H9 (cell line): ENCODE data around the gene PRKCA. TPM values are rescaled to one million over a fixed set of nuclear protein-coding genes. Genes with fewer than 3 reads are reported as not detected.

Source experiments
- DNase-seq: peaks from one replicate; pipeline ENCODE4 v3.0.0-alpha.2; 2017
- H2AFZ ChIP-seq: one replicate; pipeline ENCODE4 v1.6.1; 2013; ENCODE audit warnings: mild to moderate bottlenecking, low read length, control low read depth, moderate library complexity
- H2AK5ac ChIP-seq: 2 replicates; pipeline ENCODE4 v1.6.1; 2013; ENCODE audit warnings: low read length, control low read depth, mixed read lengths; ENCODE audit not compliant: insufficient read length
- H2BK120ac ChIP-seq: one replicate; pipeline ENCODE4 v1.6.1; 2013; ENCODE audit warnings: low read depth, mild to moderate bottlenecking, low read length, control low read depth, inconsistent platforms; ENCODE audit not compliant: poor library complexity, severe bottlenecking
- H2BK12ac ChIP-seq: 2 replicates; pipeline ENCODE4 v1.6.1; 2013; ENCODE audit warnings: low read length, control low read depth, mixed read lengths, low read depth; ENCODE audit not compliant: insufficient read length
- H2BK15ac ChIP-seq: 2 replicates; pipeline ENCODE4 v1.6.1; 2013; ENCODE audit warnings: low read depth, low read length, control low read depth
- H2BK20ac ChIP-seq: one replicate; pipeline ENCODE4 v1.6.1; 2013; ENCODE audit warnings: low read depth, mild to moderate bottlenecking, low read length, control low read depth, inconsistent platforms; ENCODE audit not compliant: poor library complexity, severe bottlenecking
- H2BK5ac ChIP-seq: 2 replicates; pipeline ENCODE4 v1.6.1; 2013; ENCODE audit warnings: low read length, control low read depth, mixed read lengths; ENCODE audit not compliant: insufficient read length
- H3K14ac ChIP-seq: 2 replicates; pipeline ENCODE4 v1.6.1; 2013; ENCODE audit warnings: low read length, control low read depth; ENCODE audit not compliant: insufficient read depth
- H3K18ac ChIP-seq: 2 replicates; pipeline ENCODE4 v1.6.1; 2013; ENCODE audit warnings: low read depth, mild to moderate bottlenecking, mixed read lengths, low read length, control low read depth; ENCODE audit not compliant: insufficient read length
- H3K23ac ChIP-seq: 2 replicates; pipeline ENCODE4 v1.6.1; 2013; ENCODE audit warnings: low read length, control low read depth, mixed read lengths, low read depth; ENCODE audit not compliant: insufficient read length
- H3K23me2 ChIP-seq: 2 replicates; pipeline ENCODE4 v1.6.1; 2013; ENCODE audit warnings: low read depth, mild to moderate bottlenecking, mixed read lengths, low read length, control low read depth; ENCODE audit not compliant: insufficient read length, poor library complexity, severe bottlenecking
- H3K27ac ChIP-seq: 2 replicates; pipeline ENCODE4 v1.5.1; 2013; ENCODE audit warnings: low read length, control low read depth, mixed read lengths, low read depth; ENCODE audit not compliant: insufficient read length
- H3K27me3 ChIP-seq: 2 replicates; pipeline ENCODE4 v1.6.1; 2013; ENCODE audit warnings: low read length, control low read depth, inconsistent platforms; ENCODE audit not compliant: insufficient read depth
- H3K4ac ChIP-seq: 2 replicates; pipeline ENCODE4 v1.6.1; 2013; ENCODE audit warnings: low read depth, mild to moderate bottlenecking, control low read depth, inconsistent platforms, low read length, moderate library complexity
- H3K4me1 ChIP-seq: 2 replicates; pipeline ENCODE4 v1.6.1; 2013; ENCODE audit warnings: low read length, control low read depth, inconsistent platforms; ENCODE audit not compliant: insufficient read depth
- H3K4me2 ChIP-seq: 2 replicates; pipeline ENCODE4 v1.6.1; 2013; ENCODE audit warnings: low read length, control low read depth, mixed read lengths; ENCODE audit not compliant: insufficient read length, insufficient read depth
- H3K56ac ChIP-seq: 2 replicates; pipeline ENCODE4 v1.6.1; 2013; ENCODE audit warnings: low read depth, mild to moderate bottlenecking, mixed read lengths, low read length, control low read depth; ENCODE audit not compliant: insufficient read length
- H3K79me1 ChIP-seq: 2 replicates; pipeline ENCODE4 v1.6.1; 2013; ENCODE audit warnings: low read depth, mild to moderate bottlenecking, moderate library complexity, low read length, control low read depth, inconsistent platforms; ENCODE audit not compliant: insufficient read depth, poor library complexity, severe bottlenecking
- H3K79me2 ChIP-seq: 2 replicates; pipeline ENCODE4 v1.6.1; 2013; ENCODE audit warnings: low read length, control low read depth, inconsistent platforms; ENCODE audit not compliant: insufficient read depth
- H3K9ac ChIP-seq: 2 replicates; pipeline ENCODE4 v1.6.1; 2013; ENCODE audit warnings: low read length, control low read depth, mixed read lengths; ENCODE audit not compliant: insufficient read length; ENCODE audit errors: extremely low read depth
- H3K9me3 ChIP-seq: one replicate; pipeline ENCODE4 v1.6.1; 2013; ENCODE audit warnings: low read depth, low read length, inconsistent platforms; ENCODE audit not compliant: control insufficient read depth
- H3T11ph ChIP-seq: one replicate; pipeline ENCODE4 v1.6.1; 2013; ENCODE audit warnings: mild to moderate bottlenecking, low read length, control low read depth, inconsistent platforms
- H4K20me1 ChIP-seq: one replicate; pipeline ENCODE4 v1.6.1; 2013; ENCODE audit not compliant: control insufficient read depth, insufficient read length, insufficient read depth
- H4K5ac ChIP-seq: 2 replicates; pipeline ENCODE4 v1.6.1; 2013; ENCODE audit warnings: low read depth, mild to moderate bottlenecking, mixed read lengths, low read length, control low read depth; ENCODE audit not compliant: insufficient read length
- H4K8ac ChIP-seq: replicated peaks from 2 replicates; pipeline ENCODE4 v1.6.1; 2013; ENCODE audit warnings: low read length, control low read depth, mixed read lengths, low read depth; ENCODE audit not compliant: insufficient read length
- H4K91ac ChIP-seq: 2 replicates; pipeline ENCODE4 v1.6.1; 2013; ENCODE audit warnings: low read depth, mild to moderate bottlenecking, moderate library complexity, mixed read lengths, low read length, control low read depth; ENCODE audit not compliant: insufficient read length
- H3K27ac Mint-ChIP-seq, 3 experiments: 2 replicates in 2 of 3; 3 replicates in 1 of 3; pipeline ENCODE4 v1.8.0; 2020 to 2021; ENCODE audit warnings: mixed read lengths in 3 of 3, mild to moderate bottlenecking in 1 of 3, moderate library complexity in 1 of 3
- H3K27me3 Mint-ChIP-seq: 2 replicates; pipeline ENCODE4 v1.8.0; 2021; ENCODE audit warnings: low read depth, mild to moderate bottlenecking, moderate library complexity, mixed read lengths
- H3K36me3 Mint-ChIP-seq, 3 experiments: 2 replicates in 2 of 3; 3 replicates in 1 of 3; pipeline ENCODE4 v1.8.0; 2020 to 2021; ENCODE audit warnings: low read depth in 3 of 3, mixed read lengths in 3 of 3; ENCODE audit not compliant: insufficient read depth in 1 of 3
- H3K4me1 Mint-ChIP-seq, 2 experiments: 2 replicates each; pipeline ENCODE4 v1.8.0; 2020; ENCODE audit warnings: mixed read lengths in 2 of 2
- H3K4me3 Mint-ChIP-seq, 2 experiments: 2 replicates in 1 of 2; 3 replicates in 1 of 2; pipeline ENCODE4 v1.8.0; 2020 to 2021; ENCODE audit warnings: mild to moderate bottlenecking in 2 of 2, mixed read lengths in 2 of 2, moderate library complexity in 1 of 2
- H3K9me3 Mint-ChIP-seq, 2 experiments: 2 replicates in 1 of 2; 3 replicates in 1 of 2; pipeline ENCODE4 v1.8.0; 2020; ENCODE audit warnings: mild to moderate bottlenecking in 2 of 2, mixed read lengths in 2 of 2, moderate library complexity in 1 of 2
- CTCF ChIP-seq: fragments of 200-600 bp; sonication (generic); conservative IDR thresholded peaks from 3 replicates; pipeline ENCODE4 v1.8.0; 2021; ENCODE audit warnings: antibody characterized with exemption, mild to moderate bottlenecking
- WGBS: extraction: QIAGEN DNeasy Blood & Tissue Kit; methylation state at CpG from one replicate; pipeline ENCODE4 v1.1.7; 2013; ENCODE audit warnings: missing lambda C conversion rate, low lambda C conversion rate, mixed read lengths; ENCODE audit not compliant: insufficient read length; ENCODE audit errors: extremely low coverage; 5-methylcytosine and 5-hydroxymethylcytosine counted together
- total RNA-seq: library from RNA; stranded (reverse); gene quantifications from 2 replicates; pipeline ENCODE4 v1.2.1, GENCODE V29; 2021

Gene PRKCA
- total RNA-seq, 1 experiment from 2014 or later = 10.5 TPM

- Mint-ChIP-seq H3K36me3 (peaks cover 0 to 9% (median 2%) of the 10 kb centered on the region in 3 experiments; a peak in 3 of 7 replicates), H3K4me3 (no peak overlapping the region)
Measured at GRCh38 chr17:66678827-66679226, 376.4 kb downstream of the PRKCA start.

More at GRCh38 chr17:66678827-66679226, 376.4 kb downstream of the PRKCA start:
- H2AK5ac ChIP-seq = no peak overlapping the region
- no peaks in the 10 kb centered on the region for H3K4me1 ChIP-seq
- H3K56ac ChIP-seq = no peak overlapping the region
- no peak overlapping the region for H2BK120ac ChIP-seq
- Mint-ChIP-seq H3K9me3 (peaks cover 0 to 6% of the 10 kb centered on the region in 2 experiments; a peak in 2 of 5 replicates), H3K27me3 (no peaks in the 10 kb centered on the region), H3K27ac (no peak overlapping the region), H3K4me1 (peaks cover 9 to 15% of the 10 kb centered on the region in 2 experiments)
- no peak overlapping the region for H2AFZ ChIP-seq
- no peaks in the 10 kb centered on the region for H3K79me2 ChIP-seq
- no peak overlapping the region for H3K4me2 ChIP-seq
- no peaks in the 10 kb centered on the region for H3K9me3 ChIP-seq
- H3K79me1 ChIP-seq = no peaks in the 10 kb centered on the region
- H2BK5ac ChIP-seq = no peak overlapping the region
- no peaks in the 10 kb centered on the region for H3K23me2 ChIP-seq
- no peaks in the 10 kb centered on the region for H4K20me1 ChIP-seq
- no peak overlapping the region for H3K14ac ChIP-seq
- H2BK12ac ChIP-seq = no peak overlapping the region
- H2BK15ac ChIP-seq = no peak overlapping the region
- no peak overlapping the region for H3T11ph ChIP-seq
- no peak for TF ChIP-seq CTCF
- no peaks in the 10 kb centered on the region for H3K27me3 ChIP-seq
- no CpG with 5 or more reads among the region's 2 CpGs for WGBS
- no peak overlapping the region for H3K23ac ChIP-seq
- H4K91ac ChIP-seq = no peak overlapping the region
- H3K27ac ChIP-seq = no peak overlapping the region
- no peak for DNase-seq
- H3K9ac ChIP-seq = no peak overlapping the region
- no peak overlapping the region for H3K18ac ChIP-seq
- H2BK20ac ChIP-seq = no peak overlapping the region
- no peak overlapping the region for H3K4ac ChIP-seq
- H4K8ac ChIP-seq = no peak overlapping the region
- H4K5ac ChIP-seq = no peak overlapping the region
